H1 (cell line): ENCODE data around the gene MAPK8IP1. TPM values are rescaled to one million over a fixed set of nuclear protein-coding genes. Genes with fewer than 3 reads are reported as not detected.

Experiments
- CTCF ChIA-PET: fragments of 300-600 bp; sonication (Branson Sonifier 250); formaldehyde crosslinking; loops from one replicate; lab custom pipeline; 2021; ENCODE audit not compliant: partially characterized antibody; lab: Charles Lee
- POLR2A ChIA-PET: fragments of 300-600 bp; sonication (Branson Sonifier 250); formaldehyde crosslinking; loops from one replicate; lab custom pipeline; 2021; ENCODE audit warnings: inconsistent platforms; ENCODE audit not compliant: partially characterized antibody; lab: Charles Lee
- DNase-seq, 2 experiments: peaks; one replicate each; pipeline versions ENCODE4 v3.0.0 to v3.0.0-alpha.2; 2010 to 2022; ENCODE audit warnings: low spot score in 2 of 2, low read depth in 1 of 2, mixed read lengths in 1 of 2
- FAIRE-seq: peaks from 2 replicates; lab custom pipeline; 2011; peaks lifted over from hg19 to GRCh38; lab: Jason Lieb, UNC
- H2AFZ ChIP-seq: 2 replicates; pipeline ENCODE4 v1.8.1; 2012; ENCODE audit warnings: low read length, inconsistent platforms
- H2AK5ac ChIP-seq: 2 replicates; pipeline ENCODE4 v1.6.1; 2013; ENCODE audit warnings: low read depth, low read length
- H2BK120ac ChIP-seq: replicated peaks from 2 replicates; pipeline ENCODE3; 2013; ENCODE audit warnings: low read depth, low read length, inconsistent platforms
- H2BK12ac ChIP-seq: 2 replicates; pipeline ENCODE4 v1.6.1; 2013; ENCODE audit warnings: low read depth, low read length
- H2BK15ac ChIP-seq: 2 replicates; pipeline ENCODE4 v1.6.1; 2013; ENCODE audit warnings: low read length
- H2BK20ac ChIP-seq: 2 replicates; pipeline ENCODE4 v1.6.1; 2013; ENCODE audit warnings: low read length
- H2BK5ac ChIP-seq: 2 replicates; pipeline ENCODE4 v1.6.1; 2013; ENCODE audit warnings: low read depth, low read length
- H3K14ac ChIP-seq: 2 replicates; pipeline ENCODE4 v1.6.1; 2013; ENCODE audit warnings: inconsistent platforms; ENCODE audit not compliant: insufficient read length
- H3K18ac ChIP-seq: 2 replicates; pipeline ENCODE4 v1.6.1; 2013; ENCODE audit warnings: low read length; ENCODE audit errors: extremely low read depth
- H3K23ac ChIP-seq: 2 replicates; pipeline ENCODE4 v1.6.1; 2013; ENCODE audit warnings: inconsistent platforms; ENCODE audit not compliant: insufficient read length
- H3K23me2 ChIP-seq: 2 replicates; pipeline ENCODE4 v1.6.1; 2013; ENCODE audit warnings: low read depth, low read length
- H3K27ac ChIP-seq: 2 replicates; pipeline ENCODE4 v1.6.1; 2011; ENCODE audit warnings: low read depth, low read length, inconsistent platforms
- H3K27me3 ChIP-seq, 4 experiments: replicated peaks in 1 of 4; 1 replicate in 1 of 4; 2 replicates in 3 of 4; pipeline versions ENCODE4 v1.6.1 to v1.8.1; 2011 to 2013; ENCODE audit warnings: low read length in 3 of 4, mild to moderate bottlenecking in 3 of 4, inconsistent platforms in 2 of 4, mixed read lengths in 2 of 4, moderate library complexity in 1 of 4; ENCODE audit not compliant: control insufficient read depth in 3 of 4, insufficient read depth in 3 of 4; ENCODE audit errors: extremely low read depth in 1 of 4
- H3K36me3 ChIP-seq, 4 experiments: 2 replicates each; pipeline versions ENCODE4 v1.6.1 to v1.8.1; 2011 to 2013; ENCODE audit warnings: mild to moderate bottlenecking in 4 of 4, low read length in 3 of 4, moderate library complexity in 2 of 4, control low read depth in 1 of 4, inconsistent platforms in 1 of 4; ENCODE audit not compliant: insufficient read depth in 4 of 4, control insufficient read depth in 2 of 4
- H3K4ac ChIP-seq: replicated peaks from 2 replicates; pipeline ENCODE3; 2013; ENCODE audit warnings: low read length, low read depth, mixed read lengths, inconsistent platforms; ENCODE audit not compliant: insufficient read length
- H3K4me1 ChIP-seq, 4 experiments: replicated peaks in 1 of 4; 1 replicate in 1 of 4; 2 replicates in 3 of 4; pipeline versions ENCODE4 v1.6.1 to v1.8.1; 2011 to 2013; ENCODE audit warnings: low read length in 3 of 4, inconsistent platforms in 2 of 4, mixed read lengths in 1 of 4; ENCODE audit not compliant: insufficient read depth in 4 of 4, control insufficient read depth in 3 of 4
- H3K4me2 ChIP-seq, 2 experiments: 2 replicates each; pipeline versions ENCODE4 v1.6.1 to v1.8.1; 2011 to 2013; ENCODE audit warnings: low read depth in 2 of 2, low read length in 2 of 2, control low read depth in 1 of 2, inconsistent platforms in 1 of 2, mild to moderate bottlenecking in 1 of 2; ENCODE audit not compliant: insufficient read depth in 1 of 2
- H3K4me3 ChIP-seq, 4 experiments: fragments of 200-600, 300-600 bp in 1 of 4; sonication (generic), shearing (Covaris generic), sonication (Bioruptor Twin) in 1 of 4; 2 replicates each; pipeline versions ENCODE4 v1.5.1 to v1.8.1; 2011 to 2016; ENCODE audit warnings: low read length in 4 of 4, low read depth in 3 of 4, control low read depth in 2 of 4, inconsistent platforms in 2 of 4, mild to moderate bottlenecking in 2 of 4, mixed read lengths in 1 of 4, moderate library complexity in 1 of 4; ENCODE audit not compliant: insufficient read depth in 2 of 4; ENCODE audit errors: extremely low read depth in 1 of 4
- H3K56ac ChIP-seq: replicated peaks from 2 replicates; pipeline ENCODE3; 2013; ENCODE audit warnings: low read depth, mild to moderate bottlenecking, mixed read lengths, low read length, inconsistent platforms; ENCODE audit not compliant: insufficient read length
- H3K79me1 ChIP-seq: 2 replicates; pipeline ENCODE4 v1.6.1; 2013; ENCODE audit warnings: low read depth, low read length, control low read depth
- H3K79me2 ChIP-seq, 2 experiments: 2 replicates each; pipeline versions ENCODE4 v1.6.1 to v1.8.1; 2012 to 2013; ENCODE audit warnings: low read length in 2 of 2, mild to moderate bottlenecking in 2 of 2, inconsistent platforms in 1 of 2; ENCODE audit not compliant: insufficient read depth in 2 of 2, control insufficient read depth in 1 of 2
- H3K9ac ChIP-seq, 4 experiments: replicated peaks in 1 of 4; 1 replicate in 1 of 4; 2 replicates in 3 of 4; pipeline versions ENCODE4 v1.6.1 to v1.8.1; 2011 to 2013; ENCODE audit warnings: low read depth in 3 of 4, low read length in 3 of 4, control low read depth in 2 of 4, mild to moderate bottlenecking in 2 of 4, moderate library complexity in 2 of 4, inconsistent platforms in 1 of 4; ENCODE audit errors: extremely low read depth in 1 of 4
- H3K9me3 ChIP-seq, 2 experiments: 2 replicates each; pipeline versions ENCODE4 v1.6.1 to v1.8.1; 2012 to 2013; ENCODE audit warnings: mild to moderate bottlenecking in 2 of 2, moderate library complexity in 2 of 2, control low read depth in 1 of 2, inconsistent platforms in 1 of 2, low read depth in 1 of 2, low read length in 1 of 2, mixed read lengths in 1 of 2; ENCODE audit not compliant: insufficient read depth in 2 of 2
- H4K20me1 ChIP-seq, 2 experiments: replicated peaks in 1 of 2; 2 replicates each; pipeline versions ENCODE3 to v1.8.1; 2011 to 2013; ENCODE audit warnings: inconsistent platforms in 2 of 2, low read length in 2 of 2, mild to moderate bottlenecking in 1 of 2; ENCODE audit not compliant: insufficient read depth in 2 of 2, control insufficient read depth in 1 of 2
- H4K5ac ChIP-seq: 2 replicates; pipeline ENCODE4 v1.6.1; 2013; ENCODE audit warnings: low read length, low read depth, mixed read lengths, inconsistent platforms; ENCODE audit not compliant: insufficient read length
- H4K8ac ChIP-seq: 2 replicates; pipeline ENCODE4 v1.8.0; 2013; ENCODE audit warnings: mild to moderate bottlenecking, moderate library complexity, low read length, inconsistent platforms; ENCODE audit not compliant: insufficient read depth; ENCODE audit errors: extremely low read depth
- H4K91ac ChIP-seq: replicated peaks from 2 replicates; pipeline ENCODE3; 2013; ENCODE audit warnings: low read length, mixed read lengths, inconsistent platforms; ENCODE audit not compliant: insufficient read length
- CREB1 ChIP-seq: IDR thresholded peaks from 2 replicates; pipeline ENCODE4 v1.6.1; 2012; ENCODE audit warnings: inconsistent platforms
- GTF2F1 ChIP-seq: IDR thresholded peaks from 2 replicates; pipeline ENCODE4 v1.6.1; 2012; ENCODE audit warnings: low read depth, low read length, improper control_type of control experiment, borderline replicate concordance
- TEAD4 ChIP-seq: IDR thresholded peaks from 2 replicates; pipeline ENCODE4 v1.6.1; 2012; ENCODE audit warnings: low read depth, low read length, inconsistent platforms, mixed read lengths
- WGBS, 2 experiments: shearing (Covaris generic) in 1 of 2; methylation state at CpG; one replicate each; pipeline versions ENCODE4 v1.1.6 to v1.1.7; 2013 to 2015; ENCODE audit warnings: low lambda C conversion rate in 2 of 2, mixed read lengths in 2 of 2, inconsistent platforms in 1 of 2, low coverage in 1 of 2, missing lambda C conversion rate in 1 of 2; ENCODE audit not compliant: insufficient replicate concordance in 2 of 2, insufficient coverage in 1 of 2, insufficient read length in 1 of 2; ENCODE audit errors: extremely low coverage in 1 of 2, missing lambda C conversion rate in 1 of 2; 5-methylcytosine and 5-hydroxymethylcytosine counted together
- polyA plus RNA-seq, 7 experiments: library from polyadenylated mRNA; depleted of rRNA in 3 of 7; stranded (reverse) in 5 of 7; unstranded in 2 of 7; fragments of >200 nt in 5 of 7; fragments of 200-250 nt in 2 of 7; gene quantifications; 1 replicate in 5 of 7; 2 replicates in 1 of 7; 4 replicates in 1 of 7; pipeline versions ENCODE4 v1.2.1 to v1.2.3, GENCODE V29; 2011 to 2013; ENCODE audit warnings: missing spikeins in 2 of 7, mixed read lengths in 2 of 7
- total RNA-seq: library from RNA; stranded (reverse); fragmentation: NEBNext Ultra II Directional; extraction: Animal tissue kit (Norgen Biotek cat#: 25700); gene quantifications from 2 replicates; pipeline ENCODE4 v1.2.1, GENCODE V29; 2021

Gene MAPK8IP1
- total and polyA plus RNA-seq, 2 of the 8 experiments (the other 6 are each of a cell fraction or from before 2014, with no cell fraction given) = 32.4 to 40.1 TPM

- no peak overlapping the region for H4K8ac ChIP-seq
- no peaks in the 10 kb centered on the region for H3K9me3 ChIP-seq
- H4K91ac ChIP-seq = no peak overlapping the region
- no peak overlapping the region for H4K5ac ChIP-seq
- 0 out of 4 replicates have a peak, but pooled peaks cover 0 to 5% of the 10 kb centered on the region in 2 experiments for H3K79me2 ChIP-seq
- H2BK20ac ChIP-seq = no peak overlapping the region; the same call in 1 of the 2 replicates
- TF ChIP-seq CREB1 (no peak), GTF2F1 (no peak), TEAD4 (no peak)
- TF ChIP-seq, all 59 proteins: peak for 0
- H3K4ac ChIP-seq = no peak overlapping the region
- ChIA-PET POLR2A (no interaction called here), CTCF (interaction anchor here (1.1 to 2.7 kb wide), 2 partner anchors 9 to 82 kb away, joined by 5 to 7 read pairs; no protein-coding TSS in a partner anchor)
- WGBS, 2 experiments = 90% methylated on average over 7 of the region's 7 CpGs; no CpG with 5 or more reads in 1 of the 2 experiments
- H2BK120ac ChIP-seq = no peak overlapping the region
- DNase-seq (no peak), FAIRE-seq (no peak)
- no peak overlapping the region for H2BK5ac ChIP-seq
- H3K18ac ChIP-seq = no peak overlapping the region
- no peak overlapping the region for H2AFZ ChIP-seq
- peaks cover 0 to 5% (median 3%) of the 10 kb centered on the region in 4 experiments; a peak in 2 of 8 replicates for H3K36me3 ChIP-seq
- no peak overlapping the region for H2AK5ac ChIP-seq
- H3K27ac ChIP-seq = no peak overlapping the region
- peaks cover 2% of the 10 kb centered on the region; the same call in 1 of the 2 replicates for H3K79me1 ChIP-seq
- peaks cover 2 to 12% of the 10 kb centered on the region in 2 experiments for H4K20me1 ChIP-seq
- no peaks in the 10 kb centered on the region for H3K23me2 ChIP-seq
- H3K14ac ChIP-seq = no peak overlapping the region
- no peak overlapping the region for H2BK12ac ChIP-seq
- peaks cover 8 to 37% (median 20%) of the 10 kb centered on the region in 4 experiments for H3K4me1 ChIP-seq
- peaks cover 0 to 3% (median 0%) of the 10 kb centered on the region in 4 experiments; a peak in 2 of 7 replicates for H3K27me3 ChIP-seq
- peak overlapping the region in 1 of 4 experiments; percentile 6; a peak in 1 of 8 replicates for H3K4me3 ChIP-seq
- H3K9ac ChIP-seq = no peak overlapping the region
- no peak overlapping the region for H3K56ac ChIP-seq
- H3K4me2 ChIP-seq = 0 out of 4 replicates have a peak overlapping the region, but pooled peaks of 1 of the 2 experiments have one; percentile 32
- no peak overlapping the region for H2BK15ac ChIP-seq
- H3K23ac ChIP-seq = no peak overlapping the region
Measured at GRCh38 chr11:45853332-45854219, 31.9 kb upstream of the MAPK8IP1 start.
